GM23338 (cell line): ENCODE data around the gene AFF1. TPM values are rescaled to one million over a fixed set of nuclear protein-coding genes. Genes with fewer than 3 reads are reported as not detected.

Experiments
- ATAC-seq: fragments of 200-7000 bp; cut with Tn5 transposase; 3 replicates; pipeline ENCODE4 v1.9.1; 2020
- DNase-seq: peaks from one replicate; pipeline ENCODE4 v3.0.0-alpha.2; 2015; ENCODE audit warnings: low spot score
- H2AFZ ChIP-seq: fragments of 200-600 bp; sonication (generic); 2 replicates; pipeline ENCODE4 v1.8.0; 2016; ENCODE audit warnings: antibody characterized with exemption, mild to moderate bottlenecking, moderate library complexity
- H3F3A ChIP-seq: fragments of 200-600 bp; sonication (generic); replicated peaks from 2 replicates; pipeline ENCODE4 v1.8.0; 2017; ENCODE audit warnings: antibody characterized with exemption, mixed run types, low read depth
- H3K27ac ChIP-seq: fragments of 200-600 bp; sonication (generic); 2 replicates; pipeline ENCODE4 v1.6.1; 2016; ENCODE audit warnings: low read depth
- H3K27me3 ChIP-seq: fragments of 200-600 bp; sonication (generic); 2 replicates; pipeline ENCODE4 v1.8.0; 2016; ENCODE audit warnings: mild to moderate bottlenecking, mixed run types, moderate library complexity; ENCODE audit not compliant: insufficient read depth
- H3K36me3 ChIP-seq: fragments of 200-600 bp; sonication (generic); 2 replicates; pipeline ENCODE4 v1.8.0; 2016; ENCODE audit warnings: mild to moderate bottlenecking; ENCODE audit not compliant: insufficient read depth
- H3K4me1 ChIP-seq: fragments of 200-600 bp; sonication (generic); 2 replicates; pipeline ENCODE4 v1.8.0; 2016; ENCODE audit warnings: mild to moderate bottlenecking, moderate library complexity; ENCODE audit not compliant: insufficient read depth
- H3K4me2 ChIP-seq: fragments of 200-600 bp; sonication (generic); 2 replicates; pipeline ENCODE4 v1.7.1; 2017; ENCODE audit warnings: mixed run types
- H3K4me3 ChIP-seq: fragments of 200-600 bp; sonication (generic); 2 replicates; pipeline ENCODE4 v1.6.1; 2016; ENCODE audit warnings: mixed run types
- H3K79me2 ChIP-seq: fragments of 200-600 bp; sonication (generic); replicated peaks from 2 replicates; pipeline ENCODE4 v1.8.0; 2017; ENCODE audit warnings: mild to moderate bottlenecking; ENCODE audit not compliant: insufficient read depth
- H3K9me2 ChIP-seq: fragments of 200-600 bp; sonication (generic); 2 replicates; pipeline ENCODE4 v1.8.0; 2017; ENCODE audit not compliant: insufficient read depth
- H4K20me1 ChIP-seq: fragments of 200-600 bp; sonication (generic); replicated peaks from 2 replicates; pipeline ENCODE4 v1.8.0; 2017; ENCODE audit warnings: mild to moderate bottlenecking; ENCODE audit not compliant: insufficient read depth
- H3K27ac Mint-ChIP-seq: 2 replicates; pipeline ENCODE4 v1.8.0; 2020; ENCODE audit warnings: inconsistent platforms, mild to moderate bottlenecking, moderate library complexity, mixed read lengths
- H3K27me3 Mint-ChIP-seq: 3 replicates; pipeline ENCODE4 v1.8.0; 2022; ENCODE audit warnings: low read depth, mild to moderate bottlenecking, moderate library complexity, mixed read lengths, inconsistent platforms; ENCODE audit not compliant: insufficient read depth, poor library complexity
- H3K36me3 Mint-ChIP-seq: 3 replicates; pipeline ENCODE4 v1.8.0; 2021; ENCODE audit warnings: low read depth, mild to moderate bottlenecking, inconsistent platforms, moderate library complexity, mixed read lengths
- H3K4me1 Mint-ChIP-seq: 3 replicates; pipeline ENCODE4 v1.8.0; 2020; ENCODE audit warnings: mild to moderate bottlenecking, inconsistent platforms, mixed read lengths
- H3K4me3 Mint-ChIP-seq: 3 replicates; pipeline ENCODE4 v1.8.0; 2021; ENCODE audit warnings: moderate library complexity, mild to moderate bottlenecking, inconsistent platforms, mixed read lengths
- H3K9me3 Mint-ChIP-seq: 3 replicates; pipeline ENCODE4 v1.8.0; 2020; ENCODE audit warnings: moderate library complexity, mild to moderate bottlenecking, inconsistent platforms, mixed read lengths
- CREB1 ChIP-seq: fragments of 250-450 bp; sonication (Bioruptor Pico); IDR thresholded peaks from 2 replicates; pipeline ENCODE4 v1.5.0; 2020; ENCODE audit warnings: low read depth, mild to moderate bottlenecking, moderate library complexity
- CTCF ChIP-seq, 2 experiments: fragments of 200-600 bp in 1 of 2; sonication (generic) in 1 of 2; conservative IDR thresholded peaks; 2 replicates each; pipeline versions ENCODE4 v1.5.1 to v1.6.1; 2016 to 2017; ENCODE audit warnings: antibody characterized with exemption in 2 of 2, low read depth in 2 of 2, mild to moderate bottlenecking in 2 of 2, moderate library complexity in 1 of 2
- ETS1 ChIP-seq: IDR thresholded peaks from 2 replicates; pipeline ENCODE4 v1.6.1; 2016; ENCODE audit warnings: antibody characterized with exemption
- EZH2 ChIP-seq: fragments of 200-600 bp; sonication (generic); IDR thresholded peaks from one replicate; pipeline ENCODE4 v1.8.0; 2017; ENCODE audit warnings: antibody characterized with exemption, mild to moderate bottlenecking, low read depth; ENCODE audit not compliant: unreplicated experiment
- EZH2phosphoT487 ChIP-seq: fragments of 200-600 bp; sonication (generic); IDR thresholded peaks from one replicate; pipeline ENCODE4 v1.8.1; 2018; ENCODE audit warnings: antibody characterized with exemption; ENCODE audit not compliant: unreplicated experiment
- JUNB ChIP-seq: IDR thresholded peaks from one replicate; pipeline ENCODE4 v1.6.1; 2016; ENCODE audit warnings: antibody characterized with exemption; ENCODE audit not compliant: unreplicated experiment
- NANOG ChIP-seq: IDR thresholded peaks from 2 replicates; pipeline ENCODE4 v1.6.1; 2016; ENCODE audit warnings: antibody characterized with exemption, borderline replicate concordance
- POLR2AphosphoS5 ChIP-seq: IDR thresholded peaks from 2 replicates; pipeline ENCODE4 v1.6.1; 2016; ENCODE audit warnings: antibody characterized with exemption, low read depth
- REST ChIP-seq: IDR thresholded peaks from one replicate; pipeline ENCODE4 v1.6.1; 2018; ENCODE audit warnings: antibody characterized with exemption; ENCODE audit not compliant: unreplicated experiment
- STAT1 ChIP-seq: IDR thresholded peaks from one replicate; pipeline ENCODE4 v1.6.1; 2016; ENCODE audit warnings: antibody characterized with exemption; ENCODE audit not compliant: unreplicated experiment
- ZNF114 ChIP-seq: fragments of 250-450 bp; sonication (Bioruptor Pico); IDR thresholded peaks from 2 replicates; pipeline ENCODE4 v1.5.0; 2020; ENCODE audit warnings: mild to moderate bottlenecking, moderate library complexity
- ZNF331 ChIP-seq: fragments of 250-450 bp; sonication (Bioruptor Pico); IDR thresholded peaks from 2 replicates; pipeline ENCODE4 v1.5.0; 2020; ENCODE audit warnings: low read depth, mild to moderate bottlenecking, moderate library complexity
- polyA plus RNA-seq: library from polyadenylated mRNA; unstranded; fragments of >200 nt; fragmentation: Nextera tagmentation; extraction: Ambion mirVana; gene quantifications from 2 replicates; pipeline ENCODE4 v1.2.1, GENCODE V29; 2016
- total RNA-seq: library from RNA; depleted of rRNA; stranded (reverse); fragments of >200 nt; shearing (Covaris generic); gene quantifications from 2 replicates; pipeline ENCODE4 v1.2.3, GENCODE V29; 2014
- TF ChIP-seq, protein P1 (sequence below): fragments of 250-450 bp; sonication (Bioruptor Pico); IDR thresholded peaks from 2 replicates; pipeline ENCODE4 v1.5.0; 2020; ENCODE audit warnings: mild to moderate bottlenecking, moderate library complexity

The AFF1 gene
- total and polyA plus RNA-seq, 2 experiments from 2014 or later, result 42.6 to 67.2 TPM

- Histone ChIP-seq H4K20me1 (0 out of 2 replicates have a peak, but pooled peaks cover 2% of the 10 kb centered on the region), H3K79me2 (peaks cover 100% of the 10 kb centered on the region), H3K27ac (no peak overlapping the region; the same call in 1 of the 2 replicates), H3K4me3 (no peak overlapping the region), H3K4me1 (peaks cover 69% of the 10 kb centered on the region), H3K4me2 (no peak overlapping the region), H3K27me3 (no peaks in the 10 kb centered on the region), H3F3A (0 out of 2 replicates have a peak, but pooled peaks cover 2% of the 10 kb centered on the region), H3K36me3 (no peaks in the 10 kb centered on the region), H3K9me2 (no peaks in the 10 kb centered on the region), H2AFZ (no peak overlapping the region)
- peaks cover 6% of the 10 kb centered on the region for H3K27me3 Mint-ChIP-seq
- H3K4me1 Mint-ChIP-seq, result peaks cover 35% of the 10 kb centered on the region
- DNase-seq, result no peak
- H3K9me3 Mint-ChIP-seq, result no peaks in the 10 kb centered on the region
- no peak for ATAC-seq
- no peak overlapping the region for H3K4me3 Mint-ChIP-seq
- no peak overlapping the region for H3K27ac Mint-ChIP-seq
- peaks cover 8% of the 10 kb centered on the region; the same call in 1 of the 3 replicates for H3K36me3 Mint-ChIP-seq
- TF ChIP-seq POLR2AphosphoS5, result no peak
- TF ChIP-seq EZH2, result no peak
- TF ChIP-seq ETS1, result no peak
- no peak for TF ChIP-seq ZNF114 (CRISPR knock-in tag)
- TF ChIP-seq STAT1, result no peak
- no peak for TF ChIP-seq CREB1
- TF ChIP-seq CTCF (conservative IDR thresholded peaks at IDR 0.05; ENCODE audit: low read depth in 2 of 2), result no peak
- TF ChIP-seq EZH2phosphoT487, result no peak
- no peak for TF ChIP-seq JUNB
- TF ChIP-seq, protein P1, sequence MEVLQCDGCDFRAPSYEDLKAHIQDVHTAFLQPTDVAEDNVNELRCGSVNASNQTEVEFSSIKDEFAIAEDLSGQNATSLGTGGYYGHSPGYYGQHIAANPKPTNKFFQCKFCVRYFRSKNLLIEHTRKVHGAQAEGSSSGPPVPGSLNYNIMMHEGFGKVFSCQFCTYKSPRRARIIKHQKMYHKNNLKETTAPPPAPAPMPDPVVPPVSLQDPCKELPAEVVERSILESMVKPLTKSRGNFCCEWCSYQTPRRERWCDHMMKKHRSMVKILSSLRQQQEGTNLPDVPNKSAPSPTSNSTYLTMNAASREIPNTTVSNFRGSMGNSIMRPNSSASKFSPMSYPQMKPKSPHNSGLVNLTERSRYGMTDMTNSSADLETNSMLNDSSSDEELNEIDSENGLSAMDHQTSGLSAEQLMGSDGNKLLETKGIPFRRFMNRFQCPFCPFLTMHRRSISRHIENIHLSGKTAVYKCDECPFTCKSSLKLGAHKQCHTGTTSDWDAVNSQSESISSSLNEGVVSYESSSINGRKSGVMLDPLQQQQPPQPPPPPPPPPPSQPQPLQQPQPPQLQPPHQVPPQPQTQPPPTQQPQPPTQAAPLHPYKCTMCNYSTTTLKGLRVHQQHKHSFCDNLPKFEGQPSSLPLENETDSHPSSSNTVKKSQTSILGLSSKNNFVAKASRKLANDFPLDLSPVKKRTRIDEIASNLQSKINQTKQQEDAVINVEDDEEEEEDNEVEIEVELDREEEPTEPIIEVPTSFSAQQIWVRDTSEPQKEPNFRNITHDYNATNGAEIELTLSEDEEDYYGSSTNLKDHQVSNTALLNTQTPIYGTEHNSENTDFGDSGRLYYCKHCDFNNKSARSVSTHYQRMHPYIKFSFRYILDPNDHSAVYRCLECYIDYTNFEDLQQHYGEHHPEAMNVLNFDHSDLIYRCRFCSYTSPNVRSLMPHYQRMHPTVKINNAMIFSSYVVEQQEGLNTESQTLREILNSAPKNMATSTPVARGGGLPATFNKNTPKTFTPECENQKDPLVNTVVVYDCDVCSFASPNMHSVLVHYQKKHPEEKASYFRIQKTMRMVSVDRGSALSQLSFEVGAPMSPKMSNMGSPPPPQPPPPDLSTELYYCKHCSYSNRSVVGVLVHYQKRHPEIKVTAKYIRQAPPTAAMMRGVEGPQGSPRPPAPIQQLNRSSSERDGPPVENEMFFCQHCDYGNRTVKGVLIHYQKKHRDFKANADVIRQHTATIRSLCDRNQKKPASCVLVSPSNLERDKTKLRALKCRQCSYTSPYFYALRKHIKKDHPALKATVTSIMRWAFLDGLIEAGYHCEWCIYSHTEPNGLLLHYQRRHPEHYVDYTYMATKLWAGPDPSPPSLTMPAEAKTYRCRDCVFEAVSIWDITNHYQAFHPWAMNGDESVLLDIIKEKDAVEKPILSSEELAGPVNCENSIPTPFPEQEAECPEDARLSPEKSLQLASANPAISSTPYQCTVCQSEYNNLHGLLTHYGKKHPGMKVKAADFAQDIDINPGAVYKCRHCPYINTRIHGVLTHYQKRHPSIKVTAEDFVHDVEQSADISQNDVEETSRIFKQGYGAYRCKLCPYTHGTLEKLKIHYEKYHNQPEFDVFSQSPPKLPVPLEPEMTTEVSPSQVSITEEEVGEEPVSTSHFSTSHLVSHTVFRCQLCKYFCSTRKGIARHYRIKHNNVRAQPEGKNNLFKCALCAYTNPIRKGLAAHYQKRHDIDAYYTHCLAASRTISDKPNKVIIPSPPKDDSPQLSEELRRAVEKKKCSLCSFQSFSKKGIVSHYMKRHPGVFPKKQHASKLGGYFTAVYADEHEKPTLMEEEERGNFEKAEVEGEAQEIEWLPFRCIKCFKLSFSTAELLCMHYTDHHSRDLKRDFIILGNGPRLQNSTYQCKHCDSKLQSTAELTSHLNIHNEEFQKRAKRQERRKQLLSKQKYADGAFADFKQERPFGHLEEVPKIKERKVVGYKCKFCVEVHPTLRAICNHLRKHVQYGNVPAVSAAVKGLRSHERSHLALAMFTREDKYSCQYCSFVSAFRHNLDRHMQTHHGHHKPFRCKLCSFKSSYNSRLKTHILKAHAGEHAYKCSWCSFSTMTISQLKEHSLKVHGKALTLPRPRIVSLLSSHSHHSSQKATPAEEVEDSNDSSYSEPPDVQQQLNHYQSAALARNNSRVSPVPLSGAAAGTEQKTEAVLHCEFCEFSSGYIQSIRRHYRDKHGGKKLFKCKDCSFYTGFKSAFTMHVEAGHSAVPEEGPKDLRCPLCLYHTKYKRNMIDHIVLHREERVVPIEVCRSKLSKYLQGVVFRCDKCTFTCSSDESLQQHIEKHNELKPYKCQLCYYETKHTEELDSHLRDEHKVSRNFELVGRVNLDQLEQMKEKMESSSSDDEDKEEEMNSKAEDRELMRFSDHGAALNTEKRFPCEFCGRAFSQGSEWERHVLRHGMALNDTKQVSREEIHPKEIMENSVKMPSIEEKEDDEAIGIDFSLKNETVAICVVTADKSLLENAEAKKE, result no peak
- no peak for TF ChIP-seq REST
- TF ChIP-seq NANOG, result no peak
- TF ChIP-seq ZNF331, result no peak
Observed at GRCh38 chr4:86968547-86968946, 33.7 kb downstream of the AFF1 start.
